PC-3 (cell line): ENCODE results near the gene PCYOX1L. TPM values are rescaled to one million over a fixed set of nuclear protein-coding genes. Genes with fewer than 3 reads are reported as not detected.
A peak's percentile ranks its signal among the peaks of the same experiment; 100 is the strongest.

Experiments
- ATAC-seq: fragments of 200-7000 bp; cut with Tn5 transposase; 2 replicates; pipeline ENCODE4 v1.9.1; 2020; ENCODE audit warnings: mild to moderate bottlenecking, moderate library complexity
- BruUV-seq: library from RNA; stranded (reverse); fragments of 400-500 nt; replicated peaks from 2 replicates; lab custom pipeline; 2021; lab: Mats Ljungman, UMichigan
- CTCF ChIA-PET: fragments of 300-600 bp; sonication (Branson Sonifier 250); formaldehyde crosslinking; loops from one replicate; lab custom pipeline; 2022; ENCODE audit warnings: antibody characterized with exemption; lab: Charles Lee
- POLR2A ChIA-PET: fragments of 300-600 bp; sonication (Branson Sonifier 250); formaldehyde crosslinking; loops from one replicate; lab custom pipeline; 2022; ENCODE audit warnings: antibody characterized with exemption; ENCODE audit not compliant: unreplicated experiment; lab: Charles Lee
- DNase-seq: peaks from one replicate; pipeline ENCODE4 v3.0.0-alpha.2; 2015
- H2AFZ ChIP-seq: fragments of 300-600 bp; sonication (generic); 2 replicates; pipeline ENCODE4 v1.6.0; 2016; ENCODE audit warnings: antibody characterized with exemption, low read length
- H3F3A ChIP-seq: fragments of 300-600 bp; sonication (generic); one replicate; pipeline ENCODE4 v1.6.0; 2017; ENCODE audit warnings: antibody characterized with exemption, low read length, control low read depth, mild to moderate bottlenecking; ENCODE audit not compliant: unreplicated experiment
- H3K27ac ChIP-seq: fragments of 300-600 bp; sonication (generic); 2 replicates; pipeline ENCODE4 v1.5.1; 2016; ENCODE audit warnings: mild to moderate bottlenecking, low read length
- H3K27me3 ChIP-seq: fragments of 300-600 bp; sonication (generic); 2 replicates; pipeline ENCODE4 v1.6.1; 2016; ENCODE audit warnings: low read length, mixed read lengths
- H3K36me3 ChIP-seq: fragments of 300-600 bp; sonication (generic); 2 replicates; pipeline ENCODE4 v1.6.1; 2016; ENCODE audit warnings: low read depth, mixed run types, low read length, mixed read lengths
- H3K4me1 ChIP-seq: fragments of 300-600 bp; sonication (generic); 2 replicates; pipeline ENCODE4 v1.5.1; 2016; ENCODE audit warnings: low read length; ENCODE audit not compliant: insufficient read depth
- H3K4me2 ChIP-seq: fragments of 300-600 bp; sonication (generic); 2 replicates; pipeline ENCODE4 v1.6.0; 2016; ENCODE audit warnings: low read length
- H3K4me3 ChIP-seq: fragments of 300-600 bp; sonication (generic); 2 replicates; pipeline ENCODE4 v1.5.1; 2016; ENCODE audit warnings: mild to moderate bottlenecking, low read length, mixed read lengths
- H3K79me2 ChIP-seq: fragments of 300-600 bp; sonication (generic); 2 replicates; pipeline ENCODE4 v1.6.1; 2017; ENCODE audit warnings: low read length, mixed read lengths
- H3K9ac ChIP-seq: fragments of 300-600 bp; sonication (generic); 2 replicates; pipeline ENCODE4 v1.6.0; 2016; ENCODE audit warnings: mild to moderate bottlenecking, low read length
- H3K9me2 ChIP-seq: fragments of 300-600 bp; sonication (generic); replicated peaks from 2 replicates; pipeline ENCODE4 v1.6.1; 2016; ENCODE audit warnings: mixed run types, low read length, mixed read lengths
- H3K9me3 ChIP-seq: fragments of 300-600 bp; sonication (generic); 2 replicates; pipeline ENCODE4 v1.6.1; 2016; ENCODE audit warnings: low read length, mixed read lengths
- H4K20me1 ChIP-seq: fragments of 300-600 bp; sonication (generic); 2 replicates; pipeline ENCODE4 v1.6.1; 2016; ENCODE audit warnings: low read length, mixed read lengths
- EZH2 ChIP-seq: fragments of 300-600 bp; sonication (generic); IDR thresholded peaks from one replicate; pipeline ENCODE4 v1.6.1; 2017; ENCODE audit warnings: antibody characterized with exemption, mild to moderate bottlenecking, low read length; ENCODE audit not compliant: unreplicated experiment
- EZH2phosphoT487 ChIP-seq: fragments of 300-600 bp; sonication (generic); IDR thresholded peaks from 2 replicates; pipeline ENCODE4 v1.6.1; 2018; ENCODE audit warnings: mild to moderate bottlenecking, antibody characterized with exemption, low read length, borderline replicate concordance
- intact Hi-C: fragments of 100-400 bp; cut with micrococcal nuclease; formaldehyde crosslinking; loops from 2 replicates; pipeline ENCODE4 v1.9.0; 2023
- total RNA-seq: library from RNA; depleted of rRNA; stranded (reverse); fragments of >200 nt; gene quantifications from 2 replicates; pipeline ENCODE4 v1.2.3, GENCODE V29; 2014
- TF ChIP-seq, protein P1 (sequence below): fragments of 300-600 bp; sonication (generic); conservative IDR thresholded peaks from 2 replicates; pipeline ENCODE4 v1.5.1; 2017; ENCODE audit warnings: antibody characterized with exemption, low read depth, mild to moderate bottlenecking, low read length

The PCYOX1L gene
- total RNA-seq, 1 experiment from 2014 or later: 12.8 TPM

DNA sequence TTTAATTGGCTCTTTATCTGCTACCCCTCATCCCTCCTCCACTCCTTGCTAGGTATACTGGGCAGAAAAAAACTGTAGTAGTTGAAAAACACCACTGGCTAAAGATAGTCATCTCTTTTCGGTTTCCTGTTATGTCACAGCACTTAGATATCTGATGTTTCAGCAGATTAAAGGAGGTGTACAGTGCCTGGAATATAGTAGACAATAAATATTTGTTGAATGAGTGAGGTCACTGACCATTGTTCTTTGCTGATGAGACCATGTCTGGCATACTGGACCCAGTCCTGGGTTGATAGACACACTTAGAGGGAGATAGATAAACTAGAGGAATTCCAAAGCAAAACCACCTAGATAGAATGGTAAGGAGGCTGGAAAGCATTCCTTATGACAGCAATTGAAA is 9.3 kb upstream of the PCYOX1L start:
- BruUV-seq: no TSS peak
- Histone ChIP-seq H3F3A (no peaks in the 10 kb centered on the region), H3K9me2 (no peaks in the 10 kb centered on the region), H4K20me1 (peaks cover 19% of the 10 kb centered on the region), H2AFZ (no peak overlapping the region), H3K9ac (no peak overlapping the region), H3K4me3 (no peak overlapping the region), H3K79me2 (peaks cover 76% of the 10 kb centered on the region), H3K4me2 (peak overlapping the region; percentile 86; the same call in 1 of the 2 replicates), H3K27ac (no peak overlapping the region), H3K4me1 (peaks cover 22% of the 10 kb centered on the region), H3K9me3 (no peaks in the 10 kb centered on the region), H3K27me3 (no peaks in the 10 kb centered on the region), H3K36me3 (peaks cover 65% of the 10 kb centered on the region)
- ATAC-seq (no peak), DNase-seq (no peak)
- POLR2A ChIA-PET: no interaction called here
- intact Hi-C loops: loop anchor here (5.0 kb wide), 1 partner anchor 206 kb away; the partner anchor contains the start of gene ABLIM3
- CTCF ChIA-PET: no interaction called here
- TF ChIP-seq EZH2phosphoT487 (no peak), EZH2 (no peak)
- TF ChIP-seq, protein P1, sequence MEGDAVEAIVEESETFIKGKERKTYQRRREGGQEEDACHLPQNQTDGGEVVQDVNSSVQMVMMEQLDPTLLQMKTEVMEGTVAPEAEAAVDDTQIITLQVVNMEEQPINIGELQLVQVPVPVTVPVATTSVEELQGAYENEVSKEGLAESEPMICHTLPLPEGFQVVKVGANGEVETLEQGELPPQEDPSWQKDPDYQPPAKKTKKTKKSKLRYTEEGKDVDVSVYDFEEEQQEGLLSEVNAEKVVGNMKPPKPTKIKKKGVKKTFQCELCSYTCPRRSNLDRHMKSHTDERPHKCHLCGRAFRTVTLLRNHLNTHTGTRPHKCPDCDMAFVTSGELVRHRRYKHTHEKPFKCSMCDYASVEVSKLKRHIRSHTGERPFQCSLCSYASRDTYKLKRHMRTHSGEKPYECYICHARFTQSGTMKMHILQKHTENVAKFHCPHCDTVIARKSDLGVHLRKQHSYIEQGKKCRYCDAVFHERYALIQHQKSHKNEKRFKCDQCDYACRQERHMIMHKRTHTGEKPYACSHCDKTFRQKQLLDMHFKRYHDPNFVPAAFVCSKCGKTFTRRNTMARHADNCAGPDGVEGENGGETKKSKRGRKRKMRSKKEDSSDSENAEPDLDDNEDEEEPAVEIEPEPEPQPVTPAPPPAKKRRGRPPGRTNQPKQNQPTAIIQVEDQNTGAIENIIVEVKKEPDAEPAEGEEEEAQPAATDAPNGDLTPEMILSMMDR: no peak

DNA sequence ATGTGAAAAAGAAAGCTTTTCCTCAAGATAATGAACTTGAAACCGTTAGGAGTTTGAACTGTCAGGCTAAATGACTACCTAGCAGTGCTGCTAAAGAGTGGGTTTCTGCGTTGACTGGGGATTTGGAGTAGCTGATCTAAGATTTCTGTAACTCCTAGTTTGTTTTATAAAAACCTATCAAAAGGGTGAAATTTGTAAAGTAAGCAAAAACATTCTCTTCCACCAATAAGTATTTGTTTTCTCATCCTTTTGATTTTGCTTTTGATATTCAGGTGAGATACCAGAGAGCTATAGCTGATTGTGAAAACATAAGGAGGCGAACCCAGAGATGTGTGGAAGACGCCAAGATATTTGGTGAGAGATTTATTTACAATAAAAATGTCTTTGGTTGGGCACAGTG is 8.5 kb upstream of the PCYOX1L start:
- no peak for ATAC-seq

DNA sequence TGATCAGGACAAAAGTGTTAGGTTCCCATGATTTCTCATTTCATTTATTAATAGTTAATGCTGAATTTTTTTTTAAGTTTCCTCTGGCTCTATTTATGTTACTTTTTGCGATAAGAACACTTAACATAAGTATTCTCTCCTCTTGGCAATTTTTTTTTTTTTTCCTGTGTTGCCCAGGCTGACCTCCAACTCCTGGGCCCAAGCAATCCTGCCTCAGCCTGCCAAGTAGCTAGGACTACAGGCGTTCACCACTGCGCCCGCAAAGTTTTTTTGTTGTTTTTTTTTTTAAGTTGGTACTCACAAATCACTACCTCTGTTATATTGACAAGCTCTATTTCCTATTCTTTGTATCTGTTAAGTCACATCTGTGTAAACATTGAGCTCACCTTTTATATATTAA is 5.7 kb upstream of the PCYOX1L start:
- peaks cover 17% of the 10 kb centered on the region for H4K20me1 ChIP-seq

More for the DNA sequence above, 8.5 kb upstream of the PCYOX1L start:
- Histone ChIP-seq H3K4me1 (peaks cover 20% of the 10 kb centered on the region), H3K9ac (no peak overlapping the region), H3K9me2 (no peaks in the 10 kb centered on the region), H3K4me3 (no peak overlapping the region), H3F3A (no peaks in the 10 kb centered on the region), H2AFZ (no peak overlapping the region), H3K27ac (no peak overlapping the region), H3K4me2 (no peak overlapping the region), H3K9me3 (no peaks in the 10 kb centered on the region), H3K79me2 (peaks cover 79% of the 10 kb centered on the region), H3K36me3 (peaks cover 74% of the 10 kb centered on the region), H3K27me3 (no peaks in the 10 kb centered on the region), H4K20me1 (peaks cover 19% of the 10 kb centered on the region)
- TF ChIP-seq, protein P1: no peak
- TF ChIP-seq EZH2 (no peak), EZH2phosphoT487 (no peak)
- intact Hi-C loops: loop anchor here (5.0 kb wide), 1 partner anchor 207 kb away; the partner anchor contains the start of gene ABLIM3
- ChIA-PET POLR2A (no interaction called here), CTCF (interaction anchor here (0.7 kb wide), 1 partner anchor 18 kb away, joined by 4 read pairs; no protein-coding TSS in a partner anchor)
- no peak for DNase-seq
- no TSS peak for BruUV-seq

More for the DNA sequence above, 5.7 kb upstream of the PCYOX1L start:
- DNase-seq (no peak), ATAC-seq (no peak)
- Histone ChIP-seq H3K4me3 (no peak overlapping the region), H3K27ac (no peak overlapping the region), H3F3A (no peaks in the 10 kb centered on the region), H3K9ac (no peak overlapping the region), H3K36me3 (peaks cover 84% of the 10 kb centered on the region), H3K9me2 (no peaks in the 10 kb centered on the region), H2AFZ (no peak overlapping the region), H3K4me2 (no peak overlapping the region), H3K9me3 (no peaks in the 10 kb centered on the region), H3K79me2 (peaks cover 62% of the 10 kb centered on the region), H3K27me3 (no peaks in the 10 kb centered on the region), H3K4me1 (peaks cover 13% of the 10 kb centered on the region)
- BruUV-seq: no TSS peak
- CTCF ChIA-PET: no interaction called here
- POLR2A ChIA-PET: no interaction called here
- TF ChIP-seq EZH2: no peak
- TF ChIP-seq EZH2phosphoT487: no peak
- TF ChIP-seq, protein P1: no peak
- intact Hi-C loops: no loop called here
